ENCODE results near the gene GJA3.

DNA sequence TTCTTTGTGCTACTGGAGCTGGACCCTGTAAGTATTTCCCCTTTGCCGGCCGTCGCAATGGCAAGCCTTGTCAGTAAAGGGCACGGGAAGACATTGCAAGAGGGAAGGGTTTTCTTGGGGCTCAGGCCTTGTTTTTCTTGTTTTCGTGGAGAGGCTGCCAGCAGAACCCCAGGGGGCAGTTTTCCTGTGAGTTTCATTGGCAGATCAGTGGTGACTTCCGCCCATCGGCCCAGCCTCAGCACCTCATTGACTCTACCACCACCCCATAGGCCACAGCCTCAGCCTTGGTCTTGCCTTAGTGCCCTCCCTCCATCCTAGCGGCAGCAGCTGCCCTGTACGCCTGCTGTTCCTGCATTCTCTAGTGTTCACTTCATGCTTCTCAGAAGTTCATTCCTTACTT is 61.5 kb downstream of the GJA3 start:
- TF ChIP-seq, protein P1, sequence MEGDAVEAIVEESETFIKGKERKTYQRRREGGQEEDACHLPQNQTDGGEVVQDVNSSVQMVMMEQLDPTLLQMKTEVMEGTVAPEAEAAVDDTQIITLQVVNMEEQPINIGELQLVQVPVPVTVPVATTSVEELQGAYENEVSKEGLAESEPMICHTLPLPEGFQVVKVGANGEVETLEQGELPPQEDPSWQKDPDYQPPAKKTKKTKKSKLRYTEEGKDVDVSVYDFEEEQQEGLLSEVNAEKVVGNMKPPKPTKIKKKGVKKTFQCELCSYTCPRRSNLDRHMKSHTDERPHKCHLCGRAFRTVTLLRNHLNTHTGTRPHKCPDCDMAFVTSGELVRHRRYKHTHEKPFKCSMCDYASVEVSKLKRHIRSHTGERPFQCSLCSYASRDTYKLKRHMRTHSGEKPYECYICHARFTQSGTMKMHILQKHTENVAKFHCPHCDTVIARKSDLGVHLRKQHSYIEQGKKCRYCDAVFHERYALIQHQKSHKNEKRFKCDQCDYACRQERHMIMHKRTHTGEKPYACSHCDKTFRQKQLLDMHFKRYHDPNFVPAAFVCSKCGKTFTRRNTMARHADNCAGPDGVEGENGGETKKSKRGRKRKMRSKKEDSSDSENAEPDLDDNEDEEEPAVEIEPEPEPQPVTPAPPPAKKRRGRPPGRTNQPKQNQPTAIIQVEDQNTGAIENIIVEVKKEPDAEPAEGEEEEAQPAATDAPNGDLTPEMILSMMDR (IDR thresholded peaks at IDR 0.05 in 4 of 5, conservative IDR thresholded peaks at IDR 0.05 in 1 of 5), result no peak
- no peak for TF ChIP-seq POLR2A (IDR thresholded peaks at IDR 0.05)
